ENCODE measurements around the gene SMIM13.

SMIM13 gene

DNA sequence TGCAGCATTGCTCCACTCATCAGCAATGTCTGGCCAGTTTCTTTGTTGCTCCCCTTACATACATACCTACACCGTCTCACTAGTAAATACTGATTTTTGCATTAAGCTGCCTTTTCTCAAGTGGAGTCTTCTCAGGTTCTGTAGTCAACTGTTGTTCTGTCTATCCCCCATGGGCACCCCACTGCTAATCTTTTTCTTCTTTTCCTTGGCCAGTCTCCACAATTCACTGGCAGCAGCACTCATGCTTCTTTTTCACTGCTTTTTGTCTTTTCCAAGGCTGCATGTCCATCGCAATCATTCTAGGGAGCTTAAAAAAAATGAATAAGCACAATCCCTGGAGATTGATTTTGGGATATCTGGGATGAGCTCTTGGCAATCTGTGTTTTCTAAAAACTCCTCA, 28.2 kb downstream of the SMIM13 start:
- TF ChIP-seq TAF1 (IDR thresholded peaks at IDR 0.05; ENCODE audit: borderline replicate concordance, insufficient read depth, low read length) (no peak), FOXP2 (optimal IDR thresholded peaks at IDR 0.05; ENCODE audit: borderline replicate concordance, extremely low read depth, extremely low read length, insufficient read depth) (no peak), SIN3A (IDR thresholded peaks at IDR 0.05; ENCODE audit: borderline replicate concordance, insufficient read depth, low read length) (no peak)

- no peak for TF ChIP-seq POLR2AphosphoS5 (IDR thresholded peaks at IDR 0.05; ENCODE audit: low read depth, low read length)
- TF ChIP-seq, protein P1, sequence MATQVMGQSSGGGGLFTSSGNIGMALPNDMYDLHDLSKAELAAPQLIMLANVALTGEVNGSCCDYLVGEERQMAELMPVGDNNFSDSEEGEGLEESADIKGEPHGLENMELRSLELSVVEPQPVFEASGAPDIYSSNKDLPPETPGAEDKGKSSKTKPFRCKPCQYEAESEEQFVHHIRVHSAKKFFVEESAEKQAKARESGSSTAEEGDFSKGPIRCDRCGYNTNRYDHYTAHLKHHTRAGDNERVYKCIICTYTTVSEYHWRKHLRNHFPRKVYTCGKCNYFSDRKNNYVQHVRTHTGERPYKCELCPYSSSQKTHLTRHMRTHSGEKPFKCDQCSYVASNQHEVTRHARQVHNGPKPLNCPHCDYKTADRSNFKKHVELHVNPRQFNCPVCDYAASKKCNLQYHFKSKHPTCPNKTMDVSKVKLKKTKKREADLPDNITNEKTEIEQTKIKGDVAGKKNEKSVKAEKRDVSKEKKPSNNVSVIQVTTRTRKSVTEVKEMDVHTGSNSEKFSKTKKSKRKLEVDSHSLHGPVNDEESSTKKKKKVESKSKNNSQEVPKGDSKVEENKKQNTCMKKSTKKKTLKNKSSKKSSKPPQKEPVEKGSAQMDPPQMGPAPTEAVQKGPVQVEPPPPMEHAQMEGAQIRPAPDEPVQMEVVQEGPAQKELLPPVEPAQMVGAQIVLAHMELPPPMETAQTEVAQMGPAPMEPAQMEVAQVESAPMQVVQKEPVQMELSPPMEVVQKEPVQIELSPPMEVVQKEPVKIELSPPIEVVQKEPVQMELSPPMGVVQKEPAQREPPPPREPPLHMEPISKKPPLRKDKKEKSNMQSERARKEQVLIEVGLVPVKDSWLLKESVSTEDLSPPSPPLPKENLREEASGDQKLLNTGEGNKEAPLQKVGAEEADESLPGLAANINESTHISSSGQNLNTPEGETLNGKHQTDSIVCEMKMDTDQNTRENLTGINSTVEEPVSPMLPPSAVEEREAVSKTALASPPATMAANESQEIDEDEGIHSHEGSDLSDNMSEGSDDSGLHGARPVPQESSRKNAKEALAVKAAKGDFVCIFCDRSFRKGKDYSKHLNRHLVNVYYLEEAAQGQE (IDR thresholded peaks at IDR 0.05; ENCODE audit: insufficient read depth in 1 of 2, low read depth in 2 of 2, low read length in 2 of 2), result no peak
These were observed 28.7 kb downstream of the SMIM13 start for GRCh38 chr6:11122380-11122779.

- TF ChIP-seq POLR2AphosphoS5 (IDR thresholded peaks at IDR 0.05; ENCODE audit: low read depth, low read length) (no peak), TAF1 (IDR thresholded peaks at IDR 0.05; ENCODE audit: borderline replicate concordance, insufficient read depth, low read length) (no peak), SIN3A (IDR thresholded peaks at IDR 0.05; ENCODE audit: borderline replicate concordance, insufficient read depth, low read length) (no peak), FOXP2 (optimal IDR thresholded peaks at IDR 0.05; ENCODE audit: borderline replicate concordance, extremely low read depth, extremely low read length, insufficient read depth) (no peak)
- TF ChIP-seq, protein P1 (IDR thresholded peaks at IDR 0.05; ENCODE audit: insufficient read depth in 1 of 2, low read depth in 2 of 2, low read length in 2 of 2), result no peak
These were observed 30.3 kb downstream of the SMIM13 start for GRCh38 chr6:11123978-11124377.

DNA sequence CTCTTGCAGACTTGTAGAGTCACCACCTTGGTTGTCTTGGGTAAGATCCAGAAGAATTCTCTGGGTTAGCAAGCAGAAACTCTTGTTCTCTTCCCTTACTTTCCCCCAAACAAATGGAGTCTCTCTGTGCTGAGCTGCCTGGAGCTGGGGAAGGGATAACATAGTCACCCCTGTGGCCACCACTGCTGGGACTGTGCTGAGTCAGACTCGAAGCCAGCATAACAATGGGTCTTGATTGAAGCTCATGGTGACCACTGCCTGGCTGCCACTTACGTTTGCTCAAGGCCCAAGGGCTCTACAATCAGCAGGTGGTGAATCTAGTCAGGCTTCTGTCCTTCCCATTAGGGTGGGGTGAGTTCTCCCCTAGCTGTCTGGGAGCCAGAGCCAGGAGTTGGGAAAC, 33.2 kb downstream of the SMIM13 start:
- TF ChIP-seq TAF1 (IDR thresholded peaks at IDR 0.05; ENCODE audit: borderline replicate concordance, insufficient read depth, low read length), result no peak
- no peak for TF ChIP-seq POLR2AphosphoS5 (IDR thresholded peaks at IDR 0.05; ENCODE audit: low read depth, low read length)
- no peak for TF ChIP-seq SIN3A (IDR thresholded peaks at IDR 0.05; ENCODE audit: borderline replicate concordance, insufficient read depth, low read length)

DNA sequence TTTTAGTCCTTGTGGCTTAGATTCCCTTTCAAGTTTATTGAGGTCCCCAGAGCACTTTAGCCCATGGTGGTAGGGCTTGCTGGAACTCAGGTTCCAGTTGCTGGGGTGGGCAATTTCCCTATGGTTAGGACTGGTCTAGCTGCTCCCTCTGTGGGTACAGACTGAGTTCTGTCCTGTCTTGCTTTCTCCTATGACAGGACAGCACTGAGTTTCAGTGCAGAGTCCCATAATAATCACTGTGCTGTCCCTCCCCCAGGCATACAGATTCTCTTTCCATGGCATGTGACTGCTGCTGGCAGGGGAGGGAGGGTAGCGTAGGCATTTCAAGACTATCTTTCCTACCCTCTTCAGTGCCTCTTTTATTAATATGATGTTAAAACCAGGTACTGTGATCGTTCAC, 35.0 kb downstream of the SMIM13 start:
- TF ChIP-seq TAF1 (IDR thresholded peaks at IDR 0.05; ENCODE audit: borderline replicate concordance, insufficient read depth, low read length) (no peak), FOXP2 (optimal IDR thresholded peaks at IDR 0.05; ENCODE audit: borderline replicate concordance, extremely low read depth, extremely low read length, insufficient read depth) (no peak), SIN3A (IDR thresholded peaks at IDR 0.05; ENCODE audit: borderline replicate concordance, insufficient read depth, low read length) (no peak), POLR2AphosphoS5 (IDR thresholded peaks at IDR 0.05; ENCODE audit: low read depth, low read length) (no peak)
- TF ChIP-seq, protein P1 (IDR thresholded peaks at IDR 0.05; ENCODE audit: insufficient read depth in 1 of 2, low read depth in 2 of 2, low read length in 2 of 2), result no peak

DNA sequence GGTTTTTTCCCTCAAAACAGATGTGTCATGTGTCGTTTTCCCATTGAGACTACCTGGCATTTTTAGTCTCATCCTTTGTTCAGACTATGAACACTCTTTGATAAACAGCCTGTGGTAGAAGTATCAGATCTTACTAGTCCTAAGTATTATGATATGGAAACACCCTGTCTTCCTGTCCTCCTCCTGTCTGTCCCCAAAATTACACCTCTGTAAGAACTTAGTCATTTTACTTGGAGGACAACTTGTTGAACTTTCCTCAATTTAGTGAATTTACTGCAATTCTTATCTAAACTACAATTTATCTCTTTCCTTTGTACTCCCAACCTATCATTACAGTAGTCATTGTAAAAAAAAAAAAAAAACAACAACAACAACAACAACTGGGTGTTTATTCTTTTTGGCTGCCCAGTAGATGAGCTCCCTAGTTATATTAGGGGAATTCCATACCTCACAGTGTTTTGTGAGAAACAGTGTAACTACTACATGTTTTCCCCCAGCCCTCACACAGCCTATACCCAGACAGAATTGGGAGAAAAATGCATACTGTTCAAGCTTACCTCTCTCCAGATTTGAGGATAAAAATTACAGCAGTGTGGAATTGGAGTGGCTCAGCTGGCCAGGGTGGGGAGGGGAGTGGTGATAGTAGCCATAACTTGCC, 36.4 kb downstream of the SMIM13 start:
- TF ChIP-seq TAF1 (IDR thresholded peaks at IDR 0.05; ENCODE audit: borderline replicate concordance, insufficient read depth, low read length) (no peak), FOXP2 (optimal IDR thresholded peaks at IDR 0.05; ENCODE audit: borderline replicate concordance, extremely low read depth, extremely low read length, insufficient read depth) (no peak), POLR2AphosphoS5 (IDR thresholded peaks at IDR 0.05; ENCODE audit: low read depth, low read length) (no peak), SIN3A (IDR thresholded peaks at IDR 0.05; ENCODE audit: borderline replicate concordance, insufficient read depth, low read length) (no peak)
- TF ChIP-seq, protein P1 (IDR thresholded peaks at IDR 0.05; ENCODE audit: insufficient read depth in 1 of 2, low read depth in 2 of 2, low read length in 2 of 2), result no peak
